ENCODE data around the gene COX6A1. TPM values are rescaled to one million over a fixed set of nuclear protein-coding genes. Genes with fewer than 3 reads are reported as not detected.
A peak's percentile ranks its signal among the peaks of the same experiment; 100 is the strongest.

COX6A1 gene
- total RNA-seq, 2 donors from 2014 or later = 229 to 431 TPM

DNA sequence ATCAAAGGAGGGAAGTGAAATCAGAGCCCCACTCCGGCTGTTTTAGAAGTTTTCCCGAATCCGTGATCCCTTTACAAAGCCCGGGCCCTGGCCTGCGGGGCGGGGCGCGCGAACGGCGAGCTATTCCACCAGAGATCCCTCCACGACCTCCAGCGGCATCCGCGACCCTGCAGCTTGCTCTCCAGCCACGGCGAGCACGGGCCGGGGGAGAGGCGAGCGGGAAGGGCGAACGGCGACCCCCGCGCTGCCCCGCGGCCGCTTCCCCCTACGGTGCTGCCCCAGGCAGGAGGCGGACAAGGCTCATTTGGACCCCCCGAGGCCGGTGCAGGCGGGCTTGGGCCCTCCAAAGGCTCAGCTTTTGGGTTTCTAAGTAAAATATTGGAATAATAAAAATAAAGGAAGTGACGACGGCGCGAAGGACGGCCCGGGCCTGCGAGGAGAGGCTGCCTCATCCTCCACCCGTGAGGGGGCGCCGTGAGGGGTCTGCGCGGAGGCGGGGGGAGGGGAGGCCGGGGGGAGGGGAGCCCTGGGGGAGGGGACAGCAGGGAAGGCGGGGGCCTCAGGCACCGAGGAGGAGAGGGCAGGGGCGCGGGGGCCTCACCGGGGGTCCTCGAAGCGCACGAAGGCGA lies 31.0 kb downstream of the COX6A1 start:
- H3K27ac ChIP-seq = peak overlapping the region; percentile 79 to 87
- TF ChIP-seq, protein P1, sequence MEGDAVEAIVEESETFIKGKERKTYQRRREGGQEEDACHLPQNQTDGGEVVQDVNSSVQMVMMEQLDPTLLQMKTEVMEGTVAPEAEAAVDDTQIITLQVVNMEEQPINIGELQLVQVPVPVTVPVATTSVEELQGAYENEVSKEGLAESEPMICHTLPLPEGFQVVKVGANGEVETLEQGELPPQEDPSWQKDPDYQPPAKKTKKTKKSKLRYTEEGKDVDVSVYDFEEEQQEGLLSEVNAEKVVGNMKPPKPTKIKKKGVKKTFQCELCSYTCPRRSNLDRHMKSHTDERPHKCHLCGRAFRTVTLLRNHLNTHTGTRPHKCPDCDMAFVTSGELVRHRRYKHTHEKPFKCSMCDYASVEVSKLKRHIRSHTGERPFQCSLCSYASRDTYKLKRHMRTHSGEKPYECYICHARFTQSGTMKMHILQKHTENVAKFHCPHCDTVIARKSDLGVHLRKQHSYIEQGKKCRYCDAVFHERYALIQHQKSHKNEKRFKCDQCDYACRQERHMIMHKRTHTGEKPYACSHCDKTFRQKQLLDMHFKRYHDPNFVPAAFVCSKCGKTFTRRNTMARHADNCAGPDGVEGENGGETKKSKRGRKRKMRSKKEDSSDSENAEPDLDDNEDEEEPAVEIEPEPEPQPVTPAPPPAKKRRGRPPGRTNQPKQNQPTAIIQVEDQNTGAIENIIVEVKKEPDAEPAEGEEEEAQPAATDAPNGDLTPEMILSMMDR (IDR thresholded peaks at IDR 0.05) = no peak
- DNase-seq (ENCODE audit: low spot score) = no peak
- H3K4me3 ChIP-seq = peak overlapping the region; percentile 98
- no peak for ATAC-seq (ENCODE audit: insufficient number of reproducible peaks, low FRiP score, low read depth)
- H3K36me3 ChIP-seq = peaks cover 20% of the 10 kb centered on the region
- no peaks in the 10 kb centered on the region for H3K9me3 ChIP-seq
- H3K4me1 ChIP-seq (ENCODE audit: control insufficient read depth in 1 of 2, low read depth in 2 of 2) = peaks cover 12 to 36% of the 10 kb centered on the region in 2 donors
- no peaks in the 10 kb centered on the region for H3K27me3 ChIP-seq (replicated peaks; ENCODE audit: insufficient read depth)

DNA sequence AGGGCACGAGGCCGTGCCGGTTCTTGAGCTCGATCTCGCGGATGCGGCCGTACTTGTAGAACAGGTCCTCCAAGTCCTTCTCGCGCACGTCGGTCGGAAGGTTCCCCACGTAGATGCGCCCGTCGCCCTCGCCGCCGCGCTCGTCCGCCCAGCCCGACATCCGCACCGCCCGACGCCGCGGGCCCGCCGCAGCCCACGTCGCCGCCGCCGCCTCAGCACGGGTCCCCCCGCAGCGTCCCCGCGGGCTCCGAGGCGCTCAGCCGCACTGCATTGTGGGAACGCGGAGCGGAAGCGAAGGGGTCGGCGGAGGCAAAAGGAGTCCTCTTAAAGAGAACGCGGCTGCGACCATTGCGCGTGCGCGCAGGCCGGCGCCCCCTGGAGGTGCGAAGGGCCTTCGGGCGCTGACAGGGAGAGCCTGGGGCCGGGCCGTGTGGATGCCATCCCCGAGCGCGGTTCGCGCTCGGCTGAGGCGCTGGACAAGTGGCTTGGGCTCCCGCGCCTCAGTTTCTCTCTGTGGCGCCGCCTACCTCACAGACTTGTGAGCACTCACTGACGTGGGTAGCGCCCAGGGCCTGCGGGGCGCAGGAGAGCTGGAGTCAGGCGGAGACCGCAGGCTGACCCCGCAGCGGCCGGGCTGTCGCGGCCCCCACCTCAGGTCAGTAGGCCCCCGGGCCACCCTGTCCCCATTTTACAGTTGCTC lies 31.7 kb downstream of the COX6A1 start, which contains the start of gene SRSF9:
Gene SRSF9 (minus strand): TSS at position 299 of the 700 bp plus-strand sequence. CDS start 139 bp downstream, at position 160.
- no peaks in the 10 kb centered on the region for H3K27me3 ChIP-seq (replicated peaks; ENCODE audit: insufficient read depth)
- H3K27ac ChIP-seq = peak within 1 kb of the TSS; percentile 79 to 87
- H3K9me3 ChIP-seq = no peaks in the 10 kb centered on the region
- peaks cover 13% of the 10 kb centered on the region for H3K36me3 ChIP-seq
- H3K4me3 ChIP-seq = peak within 1 kb of the TSS; percentile 98
- peaks cover 12 to 41% of the 10 kb centered on the region in 2 donors for H3K4me1 ChIP-seq (ENCODE audit: control insufficient read depth in 1 of 2, low read depth in 2 of 2)
- peak; percentile 93 for ATAC-seq (ENCODE audit: insufficient number of reproducible peaks, low FRiP score, low read depth)
- TF ChIP-seq, protein P1 (IDR thresholded peaks at IDR 0.05) = peak; percentile 83
- peak; percentile 82 for DNase-seq (ENCODE audit: low spot score)

DNA sequence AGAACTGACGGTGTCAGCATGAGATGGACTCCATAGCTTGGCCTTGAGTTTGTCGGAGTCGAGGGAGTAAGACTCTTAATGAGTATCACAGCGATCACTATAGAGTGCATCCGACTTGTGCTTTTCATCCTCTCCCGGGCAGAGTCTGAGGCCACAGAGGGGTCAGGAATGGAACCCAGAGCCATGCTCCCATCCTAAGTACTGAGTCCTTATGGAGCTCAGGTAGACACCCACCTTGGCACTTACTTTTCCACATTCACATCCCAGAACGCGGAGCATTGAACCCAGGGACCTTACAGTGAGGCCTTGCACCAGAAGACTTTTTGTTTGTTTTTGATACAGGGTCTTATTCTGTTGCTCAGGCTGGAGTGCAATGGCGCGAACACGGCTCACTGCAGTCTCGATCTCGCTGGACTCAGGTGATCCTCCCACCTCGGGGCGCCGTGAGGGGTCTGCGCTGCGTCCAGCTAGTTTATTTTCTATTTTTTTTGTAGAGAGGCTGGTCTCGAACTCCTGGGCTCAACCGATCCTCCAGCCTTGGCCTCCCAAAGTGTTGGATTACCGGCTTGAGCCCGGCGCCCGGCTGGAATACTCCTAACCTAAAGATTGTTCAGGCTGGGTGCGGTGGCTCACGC lies 32.4 kb downstream of the COX6A1 start:
- no peak for ATAC-seq (ENCODE audit: insufficient number of reproducible peaks, low FRiP score, low read depth)
- Histone ChIP-seq H3K4me1 (ENCODE audit: control insufficient read depth in 1 of 2, low read depth in 2 of 2) (peaks cover 12 to 48% of the 10 kb centered on the region in 2 donors), H3K27ac (peak overlapping the region; percentile 79 to 87), H3K27me3 (replicated peaks; ENCODE audit: insufficient read depth) (no peaks in the 10 kb centered on the region), H3K4me3 (peak overlapping the region; percentile 98), H3K9me3 (no peaks in the 10 kb centered on the region), H3K36me3 (peaks cover 6% of the 10 kb centered on the region)
- TF ChIP-seq, protein P1 (IDR thresholded peaks at IDR 0.05) = no peak
- no peak for DNase-seq (ENCODE audit: low spot score)

DNA sequence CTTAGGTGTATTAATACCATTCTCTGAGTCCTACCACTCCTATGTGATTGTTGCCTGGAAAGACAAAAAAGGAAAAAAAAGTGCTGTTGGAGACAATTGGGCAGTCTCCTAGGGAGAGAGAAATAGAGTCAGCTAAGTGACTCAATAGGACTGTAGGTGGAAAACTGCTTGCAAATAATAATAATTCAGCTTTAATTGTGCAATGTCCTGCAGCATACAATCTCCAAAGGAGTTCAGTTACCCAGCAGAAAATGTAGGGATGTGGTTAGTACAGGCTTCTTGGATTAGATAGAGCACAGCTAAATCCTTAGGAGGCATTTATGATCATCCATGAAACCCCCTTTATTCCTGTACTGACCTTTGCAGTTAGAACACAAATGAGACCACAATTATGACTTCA lies 34.6 kb downstream of the COX6A1 start:
- DNase-seq (ENCODE audit: low spot score) = no peak
- ATAC-seq (ENCODE audit: insufficient number of reproducible peaks, low FRiP score, low read depth) = no peak
- Histone ChIP-seq H3K4me3 (no peak overlapping the region), H3K36me3 (no peaks in the 10 kb centered on the region), H3K4me1 (ENCODE audit: control insufficient read depth in 1 of 2, low read depth in 2 of 2) (peaks cover 7 to 33% of the 10 kb centered on the region in 2 donors), H3K9me3 (no peaks in the 10 kb centered on the region), H3K27me3 (replicated peaks; ENCODE audit: insufficient read depth) (no peaks in the 10 kb centered on the region), H3K27ac (no peak overlapping the region)
- TF ChIP-seq, protein P1 (IDR thresholded peaks at IDR 0.05) = no peak
